ENCODE data around the gene ADAMTSL5. TPM values are rescaled to one million over a fixed set of nuclear protein-coding genes. Genes with fewer than 3 reads are reported as not detected.
A peak's percentile ranks its signal among the peaks of the same experiment; 100 is the strongest.

ADAMTSL5 gene
- total and polyA plus RNA-seq, 9 of the 15 experiments (the other 6 are each of a cell fraction or from before 2014, with no cell fraction given), result 1.0 to 11.6 (median 4.1) TPM

DNA sequence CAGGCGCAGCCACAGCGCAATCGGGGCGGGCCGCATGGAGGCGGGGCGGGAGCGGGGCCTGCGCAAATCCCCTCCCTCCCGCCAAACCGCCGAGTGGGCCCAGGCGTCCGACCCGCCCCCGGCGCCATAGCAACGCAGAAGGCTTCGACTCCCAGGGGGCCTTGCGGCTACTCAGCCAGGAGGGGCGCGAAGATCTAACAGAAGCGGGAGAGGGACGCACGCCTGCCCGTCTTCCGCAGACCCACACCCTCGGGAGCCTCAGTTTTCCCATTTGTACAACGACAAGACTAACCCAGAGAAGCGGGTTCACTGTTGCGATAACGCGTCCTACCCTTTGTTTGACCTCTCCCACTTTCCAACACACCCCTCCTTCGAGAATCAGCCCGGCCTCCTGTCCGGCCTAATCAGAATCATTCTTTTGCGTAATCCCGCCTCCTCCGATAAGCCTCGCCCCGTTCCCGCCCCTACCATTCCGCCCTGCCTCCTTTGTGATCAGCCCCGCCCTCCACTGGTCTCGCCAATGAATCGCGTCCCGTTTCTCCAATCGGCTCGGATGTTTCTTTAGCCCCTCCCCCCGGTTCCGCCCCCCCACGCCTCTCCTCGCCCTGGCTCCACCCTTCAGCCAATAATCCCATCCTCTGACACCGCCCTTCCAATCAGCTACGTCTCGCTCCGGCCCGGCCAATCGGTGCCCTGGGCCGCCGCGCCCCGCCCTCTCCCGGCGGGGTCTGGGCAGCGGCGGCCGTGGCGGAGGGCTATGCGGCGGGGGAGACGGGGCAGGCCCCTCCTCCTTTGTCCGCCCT is 22.3 kb downstream of the ADAMTSL5 start, which contains the start of gene PCSK4 (continued):
- TF ChIP-seq MTA3 (IDR thresholded peaks at IDR 0.05; ENCODE audit: borderline replicate concordance) (peak; percentile 18; the same call in 1 of the 2 replicates), ZBTB8A (IDR thresholded peaks at IDR 0.05; ENCODE audit: partially characterized antibody) (no peak), RFX1 (IDR thresholded peaks at IDR 0.05) (peak; percentile 98), FOXJ2 (tag; IDR thresholded peaks at IDR 0.05) (0 out of 2 replicates have a peak, but pooled peaks have one; percentile 43), E2F3 (CRISPR knock-in tag; IDR thresholded peaks at IDR 0.05) (0 out of 2 replicates have a peak, but pooled peaks have one; percentile 60), CBFA2T2 (conservative IDR thresholded peaks at IDR 0.05) (no peak), CBX1 (IDR thresholded peaks at IDR 0.05; ENCODE audit: low read depth) (no peak; the same call in 1 of the 2 replicates), JUND (IDR thresholded peaks at IDR 0.05; ENCODE audit: borderline replicate concordance, low read depth, low read length) (no peak; the same call in 1 of the 2 replicates), JUND (tag; IDR thresholded peaks at IDR 0.05; ENCODE audit: borderline replicate concordance, low read depth, low read length) (0 out of 3 replicates have a peak, but pooled peaks have one; percentile 19), SUPT5H (IDR thresholded peaks at IDR 0.05) (0 out of 2 replicates have a peak, but pooled peaks have one; percentile 27), HDAC1 (IDR thresholded peaks at IDR 0.05) (peak in 1 of 2 experiments; percentile 98; a peak in 2 of 4 replicates), SAP30 (IDR thresholded peaks at IDR 0.05; ENCODE audit: borderline replicate concordance, insufficient read depth, low read depth, low read length, poor library complexity, severe bottlenecking) (peak; percentile 97), NR2C1 (IDR thresholded peaks at IDR 0.05) (no peak), NR2C1 (tag; IDR thresholded peaks at IDR 0.05) (0 out of 2 replicates have a peak, but pooled peaks have one; percentile 51), XRCC5 (IDR thresholded peaks at IDR 0.05; ENCODE audit: low read depth, low read length) (peak; percentile 53; the same call in 1 of the 2 replicates), SREBF1 (IDR thresholded peaks at IDR 0.05; ENCODE audit: borderline replicate concordance, low read depth, low read length) (no peak), CEBPG (CRISPR knock-in tag; IDR thresholded peaks at IDR 0.05) (peak; percentile 84), CEBPG (tag; conservative IDR thresholded peaks at IDR 0.05 in 1 of 2, IDR thresholded peaks at IDR 0.05 in 1 of 2) (peak; percentile 84 to 85), NBN (IDR thresholded peaks at IDR 0.05; ENCODE audit: low read depth) (peak; percentile 36; the same call in 1 of the 2 replicates), YY1 (IDR thresholded peaks at IDR 0.05; ENCODE audit: borderline replicate concordance in 1 of 3, control insufficient read depth in 1 of 3, extremely low read depth in 1 of 3, insufficient read depth in 3 of 3, insufficient read length in 1 of 3, insufficient replicate concordance in 2 of 3, low read depth in 1 of 3, low read length in 2 of 3) (peak in 2 of 3 experiments; percentile 30 to 43), PRMT5 (CRISPR knock-in tag; IDR thresholded peaks at IDR 0.05) (no peak), HOMEZ (CRISPR knock-in tag; IDR thresholded peaks at IDR 0.05) (no peak), FOXK2 (conservative IDR thresholded peaks at IDR 0.05 in 1 of 2, IDR thresholded peaks at IDR 0.05 in 1 of 2; ENCODE audit: low read depth in 2 of 2) (peak; percentile 72 to 98; a peak in 3 of 4 replicates), MBD2 (IDR thresholded peaks at IDR 0.05; ENCODE audit: borderline replicate concordance, low read depth) (peak; percentile 77)
- TF ChIP-seq, protein P1, sequence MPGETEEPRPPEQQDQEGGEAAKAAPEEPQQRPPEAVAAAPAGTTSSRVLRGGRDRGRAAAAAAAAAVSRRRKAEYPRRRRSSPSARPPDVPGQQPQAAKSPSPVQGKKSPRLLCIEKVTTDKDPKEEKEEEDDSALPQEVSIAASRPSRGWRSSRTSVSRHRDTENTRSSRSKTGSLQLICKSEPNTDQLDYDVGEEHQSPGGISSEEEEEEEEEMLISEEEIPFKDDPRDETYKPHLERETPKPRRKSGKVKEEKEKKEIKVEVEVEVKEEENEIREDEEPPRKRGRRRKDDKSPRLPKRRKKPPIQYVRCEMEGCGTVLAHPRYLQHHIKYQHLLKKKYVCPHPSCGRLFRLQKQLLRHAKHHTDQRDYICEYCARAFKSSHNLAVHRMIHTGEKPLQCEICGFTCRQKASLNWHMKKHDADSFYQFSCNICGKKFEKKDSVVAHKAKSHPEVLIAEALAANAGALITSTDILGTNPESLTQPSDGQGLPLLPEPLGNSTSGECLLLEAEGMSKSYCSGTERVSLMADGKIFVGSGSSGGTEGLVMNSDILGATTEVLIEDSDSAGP (CRISPR knock-in tag; IDR thresholded peaks at IDR 0.05), result no peak
